ENCODE measurements around the gene AK5. TPM values are rescaled to one million over a fixed set of nuclear protein-coding genes. Genes with fewer than 3 reads are reported as not detected.
"Not testable (repeated sequence)": the region's sequence is repeated elsewhere in the genome, so short reads cannot be mapped to it uniquely, and the experiment has no call there.

AK5 gene
- total and polyA plus RNA-seq, 7 experiments from 2014 or later, result 1.7 to 82.1 (median 56.5) TPM

DNA sequence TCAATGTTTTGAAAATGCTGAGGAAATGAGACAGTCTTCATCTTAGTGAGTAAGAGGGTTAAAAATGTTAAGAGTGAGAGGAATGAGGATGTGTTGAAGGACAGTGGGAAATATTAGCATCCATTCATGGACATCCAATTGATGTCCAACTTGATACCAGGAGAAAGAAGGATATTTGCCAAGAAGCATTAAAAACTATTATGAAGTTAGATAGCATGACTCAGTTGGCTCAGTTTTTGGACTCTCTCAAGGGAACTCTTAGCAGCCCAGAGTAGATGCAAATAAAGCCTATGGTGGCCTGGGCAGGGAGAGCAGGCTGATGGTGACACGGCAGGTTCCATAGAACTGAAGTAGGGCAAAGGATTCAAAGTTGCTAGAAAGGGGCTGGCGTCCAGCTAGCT, 229.6 kb downstream of the AK5 start:
- CTCF ChIA-PET, result no interaction called here
- H3K36me3 Mint-ChIP-seq, result peaks cover 0 to 36% (median 31%) of the 10 kb centered on the region in 5 donors

GRCh38 chr1:77512650-77513049, 230.8 kb downstream of the AK5 start:
- H3K4me1 ChIP-seq (ENCODE audit: control insufficient read depth in 2 of 2, insufficient read depth in 2 of 2, low read length in 2 of 2); intact Hi-C loops (cut with micrococcal nuclease); ATAC-seq: not testable (repeated sequence)

More for the DNA sequence above, 229.6 kb downstream of the AK5 start:
- intact Hi-C loops (cut with micrococcal nuclease), result no loop called here
- H3K27ac ChIP-seq (ENCODE audit: low read depth, low read length), result no peak overlapping the region
- ATAC-seq (no peak), DNase-seq (no peak)
- H3K9me3 Mint-ChIP-seq, result peaks cover 0 to 6% (median 3%) of the 10 kb centered on the region in 11 donors
- H3K4me3 Mint-ChIP-seq, result no peak overlapping the region
- H3K4me1 Mint-ChIP-seq, result peaks cover 0 to 16% (median 5%) of the 10 kb centered on the region in 7 donors
- no peak overlapping the region for H3K4me3 ChIP-seq (ENCODE audit: low read length)
- H3K27me3 ChIP-seq (ENCODE audit: control insufficient read depth in 2 of 2, insufficient read depth in 2 of 2, low read length in 2 of 2), result no peaks in the 10 kb centered on the region
- no peaks in the 10 kb centered on the region for H3K4me1 ChIP-seq (ENCODE audit: control insufficient read depth in 2 of 2, insufficient read depth in 2 of 2, low read length in 2 of 2)
- H3K27me3 Mint-ChIP-seq, result no peaks in the 10 kb centered on the region
- POLR2A ChIA-PET, result no interaction called here
- peaks cover 0 to 3% (median 0%) of the 10 kb centered on the region in 3 experiments for H3K36me3 ChIP-seq (ENCODE audit: control insufficient read depth in 2 of 3, insufficient read depth in 3 of 3, low read length in 3 of 3)
- H3K27ac Mint-ChIP-seq, result no peak overlapping the region
- no peaks in the 10 kb centered on the region for H3K9me3 ChIP-seq (ENCODE audit: control insufficient read depth in 2 of 3, low read length in 3 of 3)

GRCh38 chr1:77513839-77514763, 232.3 kb downstream of the AK5 start:
- ATAC-seq (no peak), DNase-seq (no peak)
- CTCF ChIA-PET, result no interaction called here

More at GRCh38 chr1:77512650-77513049, 230.8 kb downstream of the AK5 start:
- peaks cover 0 to 16% (median 5%) of the 10 kb centered on the region in 7 donors for H3K4me1 Mint-ChIP-seq
- H3K9me3 ChIP-seq (ENCODE audit: control insufficient read depth in 2 of 3, low read length in 3 of 3); CTCF ChIA-PET; H3K36me3 ChIP-seq (ENCODE audit: control insufficient read depth in 2 of 3, insufficient read depth in 3 of 3, low read length in 3 of 3); DNase-seq; H3K27ac ChIP-seq (ENCODE audit: low read depth, low read length); POLR2A ChIA-PET; H3K27me3 Mint-ChIP-seq; H3K4me3 Mint-ChIP-seq; H3K27me3 ChIP-seq (ENCODE audit: control insufficient read depth in 2 of 2, insufficient read depth in 2 of 2, low read length in 2 of 2); H3K4me3 ChIP-seq (ENCODE audit: low read length): not testable (repeated sequence)
- peaks cover 0 to 15% (median 5%) of the 10 kb centered on the region in 11 donors for H3K9me3 Mint-ChIP-seq
- H3K27ac Mint-ChIP-seq, result peak overlapping the region in 2 of 9 donors; percentile 45 to 64
- peaks cover 0 to 45% (median 35%) of the 10 kb centered on the region in 5 donors for H3K36me3 Mint-ChIP-seq

DNA sequence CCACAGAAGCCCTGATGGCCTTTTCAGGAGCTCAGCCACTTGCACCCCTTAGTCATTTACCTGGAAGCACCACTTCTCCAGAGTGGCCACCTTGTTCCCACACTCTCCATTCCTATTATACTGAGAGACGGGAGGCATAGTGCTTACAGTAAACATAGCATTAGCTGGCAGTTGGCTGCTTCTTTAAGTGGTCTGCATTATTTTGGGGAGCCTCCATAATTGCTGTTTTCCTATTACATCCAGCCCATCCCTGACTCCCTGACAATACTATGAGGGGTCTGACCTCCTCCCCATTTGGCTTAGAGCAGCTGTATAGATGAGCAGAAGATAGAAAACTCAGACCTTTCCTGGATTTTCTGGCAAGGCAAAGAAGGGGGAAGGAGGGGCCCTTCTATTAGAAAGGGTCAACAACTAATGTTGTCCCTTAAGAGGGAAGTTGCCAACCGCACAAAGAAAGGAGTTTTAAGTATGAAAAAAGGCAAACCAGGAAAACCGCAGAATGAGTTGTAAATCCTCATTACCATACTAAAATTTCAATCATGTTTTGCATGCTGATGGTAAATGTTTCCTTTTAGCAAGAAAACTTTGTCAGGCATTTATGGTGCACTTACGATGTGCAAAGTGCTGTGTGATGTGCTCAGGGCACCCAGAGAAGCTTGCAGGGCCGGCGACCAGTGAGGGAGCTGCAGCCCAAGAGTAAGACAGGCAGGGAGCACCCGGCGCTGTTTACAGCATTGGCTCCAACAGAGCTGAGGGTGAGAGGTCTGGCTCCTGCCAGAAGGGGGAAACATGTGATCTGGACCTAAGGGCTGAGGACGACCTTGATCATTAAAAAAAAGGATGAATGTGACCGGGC, 233.3 kb downstream of the AK5 start:
- Mint-ChIP-seq H3K4me1 (peaks cover 0 to 16% (median 5%) of the 10 kb centered on the region in 7 donors), H3K4me3 (peak overlapping the region in 1 of 10 donors; percentile 43), H3K27ac (peak overlapping the region in 6 of 9 donors; percentile 2 to 90 (median 63)), H3K27me3 (no peaks in the 10 kb centered on the region), H3K9me3 (peaks cover 0 to 35% (median 10%) of the 10 kb centered on the region in 11 donors), H3K36me3 (peaks cover 0 to 55% (median 49%) of the 10 kb centered on the region in 5 donors)
- ChIA-PET POLR2A (no interaction called here), CTCF (no interaction called here)
- no peaks in the 10 kb centered on the region for H3K27me3 ChIP-seq (ENCODE audit: control insufficient read depth in 2 of 2, insufficient read depth in 2 of 2, low read length in 2 of 2)
- no peak overlapping the region for H3K4me3 ChIP-seq (ENCODE audit: low read length)
- ATAC-seq (no peak), DNase-seq (no peak)
- H3K36me3 ChIP-seq (ENCODE audit: control insufficient read depth in 2 of 3, insufficient read depth in 3 of 3, low read length in 3 of 3), result peaks cover 0 to 23% (median 0%) of the 10 kb centered on the region in 3 experiments
- no peak overlapping the region for H3K27ac ChIP-seq (ENCODE audit: low read depth, low read length)
- no peaks in the 10 kb centered on the region for H3K4me1 ChIP-seq (ENCODE audit: control insufficient read depth in 2 of 2, insufficient read depth in 2 of 2, low read length in 2 of 2)
- peaks cover 0 to 14% (median 7%) of the 10 kb centered on the region in 3 experiments for H3K9me3 ChIP-seq (ENCODE audit: control insufficient read depth in 2 of 3, low read length in 3 of 3)
- intact Hi-C loops (cut with micrococcal nuclease), result no loop called here

More at GRCh38 chr1:77513839-77514763, 232.3 kb downstream of the AK5 start:
- no peaks in the 10 kb centered on the region for H3K27me3 Mint-ChIP-seq
- peaks cover 0 to 58% (median 46%) of the 10 kb centered on the region in 5 donors for H3K36me3 Mint-ChIP-seq
- peaks cover 0 to 14% (median 7%) of the 10 kb centered on the region in 3 experiments for H3K9me3 ChIP-seq (ENCODE audit: control insufficient read depth in 2 of 3, low read length in 3 of 3)
- H3K9me3 Mint-ChIP-seq, result peaks cover 0 to 27% (median 10%) of the 10 kb centered on the region in 11 donors
- peak overlapping the region in 2 of 9 donors; percentile 33 to 36 for H3K27ac Mint-ChIP-seq
- H3K27me3 ChIP-seq (ENCODE audit: control insufficient read depth in 2 of 2, insufficient read depth in 2 of 2, low read length in 2 of 2), result no peaks in the 10 kb centered on the region
- POLR2A ChIA-PET, result no interaction called here
- H3K4me3 ChIP-seq (ENCODE audit: low read length), result no peak overlapping the region
- H3K4me3 Mint-ChIP-seq, result no peak overlapping the region
- no peaks in the 10 kb centered on the region for H3K4me1 ChIP-seq (ENCODE audit: control insufficient read depth in 2 of 2, insufficient read depth in 2 of 2, low read length in 2 of 2)
- intact Hi-C loops (cut with micrococcal nuclease), result no loop called here
- H3K36me3 ChIP-seq (ENCODE audit: control insufficient read depth in 2 of 3, insufficient read depth in 3 of 3, low read length in 3 of 3), result peaks cover 0 to 16% (median 0%) of the 10 kb centered on the region in 3 experiments
- H3K27ac ChIP-seq (ENCODE audit: low read depth, low read length), result no peak overlapping the region
- peaks cover 0 to 16% (median 5%) of the 10 kb centered on the region in 7 donors for H3K4me1 Mint-ChIP-seq

GRCh38 chr1:77516106-77516505, 234.3 kb downstream of the AK5 start:
- peaks cover 0 to 16% (median 5%) of the 10 kb centered on the region in 7 donors for H3K4me1 Mint-ChIP-seq
- no peak for DNase-seq
- Histone ChIP-seq H3K4me3 (ENCODE audit: low read length) (no peak overlapping the region), H3K36me3 (ENCODE audit: control insufficient read depth in 2 of 3, insufficient read depth in 3 of 3, low read length in 3 of 3) (peaks cover 0 to 31% (median 0%) of the 10 kb centered on the region in 3 experiments), H3K4me1 (ENCODE audit: control insufficient read depth in 2 of 2, insufficient read depth in 2 of 2, low read length in 2 of 2) (no peaks in the 10 kb centered on the region), H3K27me3 (ENCODE audit: control insufficient read depth in 2 of 2, insufficient read depth in 2 of 2, low read length in 2 of 2) (no peaks in the 10 kb centered on the region), H3K9me3 (ENCODE audit: control insufficient read depth in 2 of 3, low read length in 3 of 3) (peaks cover 0 to 14% (median 7%) of the 10 kb centered on the region in 3 experiments), H3K27ac (ENCODE audit: low read depth, low read length) (no peak overlapping the region)
- H3K36me3 Mint-ChIP-seq, result peaks cover 0 to 63% (median 56%) of the 10 kb centered on the region in 5 donors
- CTCF ChIA-PET, result no interaction called here
- POLR2A ChIA-PET, result no interaction called here
- no peaks in the 10 kb centered on the region for H3K27me3 Mint-ChIP-seq
- H3K9me3 Mint-ChIP-seq, result peaks cover 6 to 41% (median 11%) of the 10 kb centered on the region in 11 donors
- ATAC-seq, result no peak
- peak overlapping the region in 1 of 10 donors; percentile 21 for H3K4me3 Mint-ChIP-seq
- intact Hi-C loops (cut with micrococcal nuclease), result no loop called here
- H3K27ac Mint-ChIP-seq, result peak overlapping the region in 5 of 9 donors; percentile 22 to 90 (median 63)

DNA sequence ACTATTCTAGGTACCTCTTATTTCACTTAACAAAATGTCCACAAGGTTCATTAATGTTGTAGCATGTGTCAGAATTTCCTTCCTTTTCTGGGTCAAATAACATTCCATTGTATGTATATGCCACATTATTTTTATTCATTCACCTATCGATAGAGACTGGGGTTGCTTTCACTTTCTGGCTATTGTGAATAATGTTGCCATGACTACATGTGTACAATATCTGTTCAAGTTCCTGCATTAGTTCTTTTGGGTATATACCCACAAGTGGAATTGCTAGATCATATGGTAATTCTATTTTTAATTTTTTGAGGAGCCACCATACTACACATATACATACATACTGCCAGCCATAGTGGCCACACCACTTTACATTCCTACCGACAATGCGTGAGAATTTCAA, 242.2 kb downstream of the AK5 start:
- H3K9me3 Mint-ChIP-seq, result peaks cover 4 to 37% (median 9%) of the 10 kb centered on the region in 11 donors
- no peaks in the 10 kb centered on the region for H3K9me3 ChIP-seq (ENCODE audit: control insufficient read depth in 2 of 3, low read length in 3 of 3)
- intact Hi-C loops (cut with micrococcal nuclease), result no loop called here
- H3K4me1 ChIP-seq (ENCODE audit: control insufficient read depth in 2 of 2, insufficient read depth in 2 of 2, low read length in 2 of 2), result peaks cover 0 to 9% of the 10 kb centered on the region in 2 donors
- H3K27me3 ChIP-seq (ENCODE audit: control insufficient read depth in 2 of 2, insufficient read depth in 2 of 2, low read length in 2 of 2), result no peaks in the 10 kb centered on the region
- ATAC-seq (no peak), DNase-seq (no peak)
- ChIA-PET CTCF (no interaction called here), POLR2A (no interaction called here)
- no peak overlapping the region for H3K4me3 ChIP-seq (ENCODE audit: low read length)
- peaks cover 5 to 32% (median 25%) of the 10 kb centered on the region in 7 donors for H3K4me1 Mint-ChIP-seq
- peak overlapping the region in 4 of 9 donors; percentile 22 to 85 (median 47) for H3K27ac Mint-ChIP-seq
- peaks cover 0 to 50% (median 0%) of the 10 kb centered on the region in 3 experiments for H3K36me3 ChIP-seq (ENCODE audit: control insufficient read depth in 2 of 3, insufficient read depth in 3 of 3, low read length in 3 of 3)
- H3K4me3 Mint-ChIP-seq, result peak overlapping the region in 1 of 10 donors; percentile 0
- H3K27me3 Mint-ChIP-seq, result no peaks in the 10 kb centered on the region
- H3K36me3 Mint-ChIP-seq, result peaks cover 0 to 82% (median 65%) of the 10 kb centered on the region in 5 donors
- H3K27ac ChIP-seq (ENCODE audit: low read depth, low read length), result no peak overlapping the region
